ENCODE data around the gene L3HYPDH. TPM values are rescaled to one million over a fixed set of nuclear protein-coding genes. Genes with fewer than 3 reads are reported as not detected.

The L3HYPDH gene
- 10 to 100 TPM; 34.9 to 63.4 (median 51.9) TPM for polyA plus RNA-seq (ENCODE audit: insufficient read length in 3 of 3)
- long read RNA-seq, donor 1, transcript L3HYPDH-201 (5 exons, 1,527 nt), result major isoform, 7 of 8 reads
- long read RNA-seq, donor 1, partial matches to known transcripts, result 0 of 8 reads
- long read RNA-seq, donor 1, other reads (novel, unspliced or antisense), result 0 of 8 reads
- long read RNA-seq, donor 2, partial matches to known transcripts, result 0 of 5 reads
- long read RNA-seq, donor 2, other reads (novel, unspliced or antisense), result 0 of 5 reads
- long read RNA-seq, donor 3, transcript L3HYPDH-201 (5 exons, 1,527 nt), result major isoform, 5 of 23 reads
- long read RNA-seq, donor 3, partial matches to known transcripts, result 13 of 23 reads
- long read RNA-seq, donor 3, other reads (novel, unspliced or antisense), result 0 of 23 reads
- long read RNA-seq, donor 4, partial matches to known transcripts, result 0 of 3 reads
- long read RNA-seq, donor 4, other reads (novel, unspliced or antisense), result 0 of 3 reads
- long read RNA-seq, donor 5, result 0 reads
- long read RNA-seq, donor 6, transcript L3HYPDH-201 (5 exons, 1,527 nt), result major isoform, 5 of 8 reads
- long read RNA-seq, donor 6, partial matches to known transcripts, result 0 of 8 reads
- long read RNA-seq, donor 6, other reads (novel, unspliced or antisense), result 0 of 8 reads
- long read RNA-seq, donor 7, transcript L3HYPDH-201 (5 exons, 1,527 nt), result major isoform, 6 of 10 reads
- long read RNA-seq, donor 7, partial matches to known transcripts, result 0 of 10 reads
- long read RNA-seq, donor 7, other reads (novel, unspliced or antisense), result 0 of 10 reads
- long read RNA-seq, donor 8, result 0 reads
- long read RNA-seq, donor 9, partial matches to known transcripts, result 0 of 2 reads
- long read RNA-seq, donor 9, other reads (novel, unspliced or antisense), result 0 of 2 reads
- long read RNA-seq, donor 10, transcript L3HYPDH-201 (5 exons, 1,527 nt), result major isoform, 10 of 14 reads
- long read RNA-seq, donor 10, partial matches to known transcripts, result 0 of 14 reads
- long read RNA-seq, donor 10, other reads (novel, unspliced or antisense), result 0 of 14 reads
- long read RNA-seq, donor 11, partial matches to known transcripts, result 0 of 8 reads
- long read RNA-seq, donor 11, other reads (novel, unspliced or antisense), result 0 of 8 reads
- long read RNA-seq, donor 12, partial matches to known transcripts, result 0 of 2 reads
- long read RNA-seq, donor 12, other reads (novel, unspliced or antisense), result 0 of 2 reads
- long read RNA-seq, donor 13, result 0 reads
- long read RNA-seq, donor 14, transcript L3HYPDH-201 (5 exons, 1,527 nt), result major isoform, 5 of 9 reads
- long read RNA-seq, donor 14, partial matches to known transcripts, result 0 of 9 reads
- long read RNA-seq, donor 14, other reads (novel, unspliced or antisense), result 0 of 9 reads
- long read RNA-seq, donor 15, partial matches to known transcripts, result 0 of 1 reads
- long read RNA-seq, donor 15, other reads (novel, unspliced or antisense), result 0 of 1 reads
- long read RNA-seq, donor 16, transcript L3HYPDH-201 (5 exons, 1,527 nt), result major isoform, 12 of 26 reads
- long read RNA-seq, donor 16, transcript L3HYPDH-205 (4 exons, 758 nt), result minor isoform, 5 of 26 reads
- long read RNA-seq, donor 16, transcript L3HYPDH-204 (2 exons, 729 nt), result minor isoform, 5 of 26 reads
- long read RNA-seq, donor 16, partial matches to known transcripts, result 0 of 26 reads
- long read RNA-seq, donor 16, other reads (novel, unspliced or antisense), result 0 of 26 reads

DNA sequence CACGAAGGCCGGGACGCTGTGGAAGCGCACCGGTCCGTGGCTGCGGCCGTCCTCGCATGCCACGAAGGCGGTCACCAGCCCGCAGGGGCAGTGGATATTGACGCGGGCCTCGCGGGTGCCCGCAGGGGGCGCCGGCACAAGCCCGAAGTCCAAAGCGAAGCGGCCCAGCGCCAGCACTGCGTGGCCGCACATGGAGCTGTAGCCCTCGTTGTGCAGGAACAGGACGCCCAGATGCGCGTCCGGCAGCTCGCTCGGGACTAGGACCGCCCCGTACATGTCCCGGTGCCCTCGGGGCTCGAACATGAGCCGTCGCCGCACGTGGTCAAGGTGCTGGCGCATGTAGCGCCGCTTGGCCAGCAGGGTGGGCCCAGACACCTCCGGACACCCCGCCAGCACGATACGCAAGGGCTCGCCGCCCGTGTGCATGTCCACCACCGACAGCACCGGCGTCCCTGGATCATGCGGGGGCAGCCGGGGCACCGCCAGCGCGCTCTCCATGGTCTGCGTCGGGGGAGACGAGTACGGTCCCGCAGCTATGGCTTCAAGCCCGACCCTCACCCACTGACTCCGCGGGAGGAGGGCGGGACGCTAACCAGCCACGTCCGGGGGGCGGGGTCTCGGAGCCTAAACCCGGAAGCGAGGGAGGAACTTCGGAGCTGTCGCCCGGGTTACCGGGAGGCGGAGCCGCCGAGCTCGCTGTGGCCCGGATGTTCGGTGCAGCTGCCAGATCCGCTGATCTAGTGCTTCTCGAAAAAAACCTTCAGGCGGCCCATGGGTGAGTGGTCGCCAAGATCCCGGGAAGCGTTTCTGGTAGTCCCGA lies at the start of gene L3HYPDH, which contains the start of gene JKAMP:
Gene L3HYPDH, minus strand, starts transcription at position 590 of the 820 bp plus-strand sequence. Its CDS starts 92 bp downstream, at position 498.
Gene JKAMP, plus strand, starts transcription at position 699 of the 820 bp plus-strand sequence. Its CDS starts 73 bp downstream, at position 772.
- peak; percentile 91 to 97 (median 96) for DNase-seq (ENCODE audit: extremely low read depth in 1 of 11, low read depth in 9 of 11, low spot score in 4 of 11)

DNA sequence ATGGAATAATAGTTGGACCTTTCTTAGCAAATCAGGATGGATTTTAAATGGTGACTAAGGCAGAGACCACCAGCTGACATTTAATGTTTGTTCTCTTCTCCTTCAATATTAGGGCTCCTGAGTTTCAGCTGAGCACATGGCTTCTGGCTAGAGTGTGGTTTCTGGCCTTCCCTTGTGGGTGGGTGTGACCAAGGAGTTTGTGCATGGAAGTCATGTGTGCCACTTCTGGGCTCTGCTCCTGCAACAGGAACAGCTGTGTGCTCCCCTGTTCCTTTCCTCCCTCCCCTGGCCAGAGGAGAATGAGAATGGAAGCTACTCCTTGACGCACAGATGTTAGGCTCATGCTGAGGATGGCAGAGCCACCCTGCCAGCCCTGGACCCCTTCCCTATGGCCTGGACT lies 48.2 kb upstream of the L3HYPDH start:
- no peak for DNase-seq (ENCODE audit: extremely low read depth in 1 of 11, low read depth in 9 of 11, low spot score in 4 of 11)

DNA sequence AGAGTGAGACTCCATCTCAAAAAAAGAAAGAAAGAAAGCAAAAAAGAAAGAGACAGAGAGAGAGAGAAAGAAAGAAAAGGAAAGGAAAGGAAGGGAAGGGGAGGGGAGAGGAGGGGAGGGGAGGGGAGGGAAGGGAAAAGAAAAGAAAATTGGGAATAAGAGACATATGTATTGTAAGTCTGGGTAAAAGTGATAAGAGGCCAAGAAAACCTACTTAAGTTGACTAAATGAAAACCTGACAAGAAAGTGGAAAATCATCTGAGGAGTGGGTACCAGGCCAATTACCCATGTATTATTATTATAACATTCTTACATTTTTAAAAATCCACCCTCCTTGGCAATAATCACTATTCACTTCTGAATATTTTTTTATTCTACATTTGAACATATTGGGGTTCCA lies 46.1 kb upstream of the L3HYPDH start:
- DNase-seq (ENCODE audit: extremely low read depth in 1 of 11, low read depth in 9 of 11, low spot score in 4 of 11), result no peak

DNA sequence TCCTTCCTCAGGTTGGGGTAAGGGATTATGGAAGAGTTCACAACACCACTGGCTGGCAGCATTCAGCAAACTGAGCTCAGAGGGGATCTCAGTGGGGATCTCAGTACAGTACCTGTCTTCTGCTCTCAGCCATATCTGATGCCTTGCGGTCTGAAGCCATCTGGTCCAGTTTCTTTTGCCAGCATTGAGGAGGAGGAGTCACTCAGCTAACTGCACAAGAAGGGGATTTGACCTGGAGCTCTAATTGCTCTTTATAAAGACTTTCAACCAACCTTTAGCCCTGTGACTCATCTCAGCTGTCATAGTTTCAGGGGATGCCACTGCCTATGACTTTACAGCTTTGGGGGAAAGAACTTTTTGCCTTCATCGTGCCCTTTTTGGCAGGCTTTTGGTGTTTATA lies 45.0 kb upstream of the L3HYPDH start:
- DNase-seq (ENCODE audit: extremely low read depth in 1 of 11, low read depth in 9 of 11, low spot score in 4 of 11), result no peak

DNA sequence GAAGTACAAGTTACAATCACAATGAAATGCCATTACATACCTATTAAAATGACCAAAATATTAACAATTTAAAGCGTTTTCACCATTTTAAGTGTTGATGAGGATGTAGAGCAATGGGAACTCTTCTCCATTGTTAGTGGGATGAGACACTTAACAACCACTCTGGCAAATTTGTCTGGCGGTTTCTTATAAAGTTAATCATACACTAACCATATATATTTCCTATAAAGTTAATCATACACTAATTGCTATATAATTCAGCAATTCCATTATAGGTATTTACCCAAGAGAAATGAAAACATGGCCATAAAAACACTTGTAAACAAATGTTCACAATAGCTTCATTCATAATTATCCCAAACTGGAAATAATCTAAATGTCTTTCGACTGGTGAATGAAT lies 36.0 kb upstream of the L3HYPDH start:
- DNase-seq (ENCODE audit: extremely low read depth in 1 of 11, low read depth in 9 of 11, low spot score in 4 of 11), result no peak

DNA sequence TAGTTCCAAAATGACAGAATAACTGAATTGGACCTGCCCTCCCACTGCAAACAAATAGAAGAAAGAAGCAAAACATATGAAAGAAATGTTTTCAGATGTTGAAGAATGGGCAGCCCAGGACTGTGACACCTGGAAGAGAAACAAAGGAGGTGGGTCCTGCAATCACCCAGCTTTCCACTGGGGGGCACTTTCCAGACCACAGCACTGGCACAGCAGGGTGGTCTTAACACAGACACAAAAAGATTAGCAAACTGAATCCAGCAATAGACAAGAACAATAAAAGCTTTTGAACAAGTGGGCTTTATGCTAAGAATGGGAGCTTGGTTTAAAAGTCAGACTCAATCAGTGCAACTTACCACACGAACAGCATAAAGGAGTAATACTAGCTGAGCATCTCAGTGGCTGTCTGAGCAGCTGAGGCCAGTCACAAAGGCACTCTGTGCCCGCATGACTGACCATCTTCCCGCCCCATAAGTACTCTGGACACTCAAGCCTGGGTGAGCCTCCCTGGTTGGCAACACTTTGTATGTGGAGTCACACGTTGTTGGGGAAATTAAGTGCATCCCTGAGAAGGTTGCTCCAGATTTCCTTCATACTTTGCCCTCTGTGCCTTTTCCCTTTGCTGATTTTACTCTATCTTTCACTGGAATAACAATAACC lies 27.8 kb upstream of the L3HYPDH start:
- DNase-seq (ENCODE audit: extremely low read depth in 1 of 11, low read depth in 9 of 11, low spot score in 4 of 11), result peak in 2 of 11 donors; percentile 12 to 23

DNA sequence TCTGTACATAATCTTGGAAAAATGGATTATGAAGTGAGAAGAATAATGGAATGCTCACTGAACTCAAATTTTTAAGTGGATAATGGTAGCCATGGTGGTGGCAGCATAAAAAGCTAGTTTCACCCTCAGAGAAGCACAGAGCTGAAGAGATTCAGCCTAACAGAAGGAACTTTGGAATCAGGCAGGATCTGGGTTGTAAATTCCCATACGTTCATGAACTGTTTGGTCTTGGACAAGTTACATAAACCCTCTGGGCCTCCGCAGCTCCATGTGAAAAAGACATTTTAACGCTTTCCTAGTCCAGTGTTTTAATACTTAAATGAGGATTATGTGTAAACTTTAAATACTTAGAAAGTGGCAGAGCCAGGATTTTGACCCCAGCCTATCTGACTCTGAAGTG lies 26.8 kb upstream of the L3HYPDH start:
- peak in 5 of 11 donors; percentile 13 to 53 (median 39) for DNase-seq (ENCODE audit: extremely low read depth in 1 of 11, low read depth in 9 of 11, low spot score in 4 of 11)

DNA sequence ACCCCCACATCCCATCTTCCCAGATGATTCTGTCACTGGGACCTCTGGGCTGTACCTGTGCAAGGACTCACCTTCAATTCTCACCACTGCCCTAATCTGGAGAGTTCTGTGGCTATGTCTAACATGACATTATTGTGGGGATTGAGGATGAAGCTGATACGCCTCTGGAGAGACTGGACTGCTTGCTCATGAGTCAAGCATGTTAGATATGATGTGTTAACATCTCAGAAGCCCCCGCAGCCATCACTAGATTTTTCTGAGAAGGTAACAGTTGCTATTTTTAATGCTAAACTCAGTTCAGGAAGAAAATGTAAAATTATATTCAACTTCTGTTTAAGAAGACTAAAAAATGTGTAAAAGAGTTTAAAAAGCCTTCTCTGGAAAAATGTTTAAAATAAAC lies 25.8 kb upstream of the L3HYPDH start:
- DNase-seq (ENCODE audit: extremely low read depth in 1 of 11, low read depth in 9 of 11, low spot score in 4 of 11), result no peak

DNA sequence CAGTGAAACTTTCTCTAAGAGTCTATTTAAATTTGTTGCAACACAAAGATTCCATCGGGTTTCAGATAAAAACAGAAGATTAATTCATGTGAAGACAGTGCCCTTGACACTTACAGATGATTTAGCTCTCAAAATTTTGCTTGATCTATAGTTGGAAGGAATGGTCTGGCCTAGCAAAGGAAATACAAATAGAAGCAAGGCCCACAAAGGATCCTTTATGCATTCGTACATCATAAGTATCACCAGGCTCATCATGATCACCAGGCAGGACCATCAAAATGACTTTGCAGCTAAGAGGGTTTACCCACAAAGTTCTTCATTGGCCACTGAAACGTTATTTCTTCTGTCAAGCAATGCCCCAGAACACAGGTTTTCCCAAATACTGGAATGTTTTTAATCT lies 24.9 kb upstream of the L3HYPDH start:
- no peak for DNase-seq (ENCODE audit: extremely low read depth in 1 of 11, low read depth in 9 of 11, low spot score in 4 of 11)

DNA sequence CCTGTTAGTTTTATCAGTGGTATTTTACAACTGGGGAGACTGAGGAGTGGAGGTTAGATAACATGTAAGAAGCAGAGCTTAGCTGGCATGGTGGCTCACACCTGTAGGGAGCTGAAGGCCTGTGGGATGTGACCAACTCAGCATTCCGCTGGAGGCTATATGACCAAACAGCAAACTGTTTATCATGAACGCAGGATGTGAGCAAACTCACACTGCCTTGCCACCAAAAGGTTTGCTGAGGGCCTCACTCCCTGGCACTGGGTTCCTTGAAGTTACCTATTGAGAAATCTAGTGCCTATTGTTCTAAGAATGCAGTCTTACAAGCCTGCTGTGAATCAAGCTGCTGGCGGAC lies 23.5 kb upstream of the L3HYPDH start:
- DNase-seq (ENCODE audit: extremely low read depth in 1 of 11, low read depth in 9 of 11, low spot score in 4 of 11), result no peak

DNA sequence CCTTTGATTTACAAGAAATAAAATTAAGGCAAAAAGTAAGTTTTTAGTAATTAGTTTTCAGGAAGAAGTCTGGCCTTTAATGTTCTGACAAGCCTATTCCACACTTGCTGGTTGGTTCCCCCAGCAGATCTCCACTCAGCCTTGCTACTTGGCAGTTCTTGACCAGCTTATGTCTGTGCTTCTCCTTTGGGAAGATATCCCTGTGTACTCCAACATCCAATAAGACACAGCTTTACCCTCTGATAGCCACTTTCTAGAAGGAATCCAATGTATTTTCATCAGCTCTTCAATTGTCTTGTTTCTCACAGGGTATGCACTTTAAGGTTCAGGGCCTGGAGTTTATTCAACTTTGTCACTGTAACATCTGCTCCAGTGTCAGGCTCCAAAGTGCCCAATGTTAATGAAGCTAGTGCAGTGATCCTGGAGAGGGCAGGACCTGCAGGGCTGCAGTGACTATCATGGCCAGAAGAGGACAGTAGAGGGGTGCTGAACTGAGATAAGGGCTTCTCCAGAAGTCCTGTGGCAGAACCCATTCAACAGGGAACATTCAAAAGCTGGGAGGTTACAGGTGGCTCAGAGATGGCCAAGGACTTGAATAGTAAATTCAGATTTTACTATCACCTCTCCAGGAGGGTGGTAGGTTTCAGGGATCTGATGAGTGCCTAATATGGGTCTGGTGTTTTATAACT lies 23.0 kb upstream of the L3HYPDH start:
- peak in 4 of 11 donors; percentile 26 to 36 (median 28) for DNase-seq (ENCODE audit: extremely low read depth in 1 of 11, low read depth in 9 of 11, low spot score in 4 of 11)

DNA sequence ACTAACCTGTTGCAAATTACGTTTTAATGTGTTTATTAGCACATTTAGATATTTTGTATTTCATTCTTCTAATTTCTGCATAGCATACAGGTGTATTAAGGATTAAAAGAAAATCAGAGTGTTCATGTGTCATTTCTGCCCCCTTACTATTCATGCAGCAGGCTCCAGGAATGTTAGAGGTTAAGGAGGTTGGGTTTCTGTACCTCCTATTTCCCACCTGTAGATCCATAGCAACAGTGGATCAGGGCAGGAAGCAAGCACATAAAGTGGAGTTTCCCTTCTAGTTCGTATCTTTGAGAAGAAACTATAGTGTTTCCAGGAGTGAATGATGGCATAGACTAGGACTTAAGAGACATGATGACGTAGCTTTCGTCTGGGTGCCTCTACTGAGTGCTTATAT lies 19.0 kb upstream of the L3HYPDH start:
- no peak for DNase-seq (ENCODE audit: extremely low read depth in 1 of 11, low read depth in 9 of 11, low spot score in 4 of 11)

DNA sequence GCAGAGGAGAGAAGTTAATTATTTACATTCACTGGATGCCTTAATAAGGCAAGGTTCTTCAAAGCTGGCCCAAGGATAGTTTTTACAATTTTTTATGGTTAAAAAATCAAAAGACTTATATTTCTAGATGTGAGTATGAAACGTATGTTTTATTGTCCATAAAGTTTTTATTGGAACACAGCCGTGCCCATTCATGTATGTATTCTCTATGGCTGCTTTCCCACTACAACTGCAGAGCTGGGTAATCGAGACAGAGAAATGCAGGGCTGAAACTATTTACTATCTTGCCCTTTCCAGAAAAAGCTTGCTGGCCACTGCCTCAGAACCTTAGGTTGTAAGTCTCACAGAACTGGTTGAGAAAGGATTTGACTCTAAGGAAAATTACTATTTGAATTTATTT lies 16.5 kb upstream of the L3HYPDH start:
- DNase-seq (ENCODE audit: extremely low read depth in 1 of 11, low read depth in 9 of 11, low spot score in 4 of 11), result no peak

DNA sequence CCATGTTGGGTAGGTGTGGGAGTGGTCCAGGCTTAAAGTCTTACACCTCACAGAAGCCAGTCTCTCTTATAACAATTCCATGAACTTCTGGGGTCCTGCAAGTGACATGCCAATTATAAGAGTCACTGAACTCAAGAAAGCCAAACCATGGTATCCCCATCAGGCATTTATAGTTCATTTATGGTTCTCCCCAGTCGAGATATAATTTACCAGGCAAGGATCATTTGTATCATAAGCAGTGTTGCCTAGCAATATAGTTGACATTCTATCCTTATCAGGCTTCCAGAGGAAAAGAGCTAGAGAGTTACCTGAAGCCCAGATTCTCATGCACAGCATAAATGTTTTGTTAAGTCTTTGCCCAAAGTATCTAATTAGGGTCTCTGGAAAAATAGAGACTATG lies 8.2 kb upstream of the L3HYPDH start:
- DNase-seq (ENCODE audit: extremely low read depth in 1 of 11, low read depth in 9 of 11, low spot score in 4 of 11), result no peak

DNA sequence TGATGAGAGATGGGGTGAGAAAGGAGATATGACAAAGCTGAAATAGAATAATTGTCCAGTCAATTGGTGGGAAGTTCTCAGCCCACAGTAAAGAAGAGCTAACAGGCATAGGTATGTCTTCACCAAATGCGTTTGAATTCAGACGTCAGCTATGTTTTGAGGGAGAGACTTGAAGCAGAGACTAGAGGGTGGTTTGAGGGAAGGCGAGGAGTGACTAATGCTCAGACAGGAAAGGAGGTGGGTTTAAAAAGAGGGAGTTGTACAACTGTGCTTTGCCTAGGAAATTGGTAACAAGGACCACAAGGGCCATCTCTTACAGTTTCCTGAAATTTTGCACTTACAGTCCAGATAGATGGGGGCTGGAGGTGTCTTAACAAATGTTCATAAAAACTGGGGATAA lies 6.5 kb upstream of the L3HYPDH start:
- no peak for DNase-seq (ENCODE audit: extremely low read depth in 1 of 11, low read depth in 9 of 11, low spot score in 4 of 11)

DNA sequence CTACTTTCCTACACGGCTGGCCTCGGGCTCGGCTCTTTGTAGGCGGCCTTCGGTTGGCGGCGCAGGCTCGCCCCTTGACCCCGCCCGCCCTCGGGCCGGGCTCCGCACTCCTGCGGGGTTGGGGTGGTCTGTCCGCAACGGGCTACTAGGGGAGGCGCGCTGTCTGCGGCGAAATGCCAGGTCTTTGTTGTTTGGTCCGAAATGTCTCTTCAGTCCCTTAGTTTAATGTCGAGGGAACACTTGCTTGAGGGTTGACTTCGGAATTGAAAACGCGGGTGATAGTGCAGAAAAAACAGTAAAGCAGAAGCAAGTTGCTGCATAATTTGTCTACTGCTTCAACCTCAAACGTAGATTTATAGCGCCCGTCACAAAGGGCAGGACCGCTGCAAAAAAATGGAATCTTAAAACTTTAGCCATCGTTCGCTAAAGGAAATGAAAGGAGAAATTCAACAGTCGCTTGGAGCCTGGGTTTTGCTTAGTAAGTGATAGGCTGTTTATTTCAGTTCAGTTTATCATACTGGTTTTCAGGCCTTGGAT lies 499 bp upstream of the L3HYPDH start:
- peak in 2 of 11 donors; percentile 36 to 41 for DNase-seq (ENCODE audit: extremely low read depth in 1 of 11, low read depth in 9 of 11, low spot score in 4 of 11)
